ENCODE results near the gene DCAF6.

The DCAF6 gene

DNA sequence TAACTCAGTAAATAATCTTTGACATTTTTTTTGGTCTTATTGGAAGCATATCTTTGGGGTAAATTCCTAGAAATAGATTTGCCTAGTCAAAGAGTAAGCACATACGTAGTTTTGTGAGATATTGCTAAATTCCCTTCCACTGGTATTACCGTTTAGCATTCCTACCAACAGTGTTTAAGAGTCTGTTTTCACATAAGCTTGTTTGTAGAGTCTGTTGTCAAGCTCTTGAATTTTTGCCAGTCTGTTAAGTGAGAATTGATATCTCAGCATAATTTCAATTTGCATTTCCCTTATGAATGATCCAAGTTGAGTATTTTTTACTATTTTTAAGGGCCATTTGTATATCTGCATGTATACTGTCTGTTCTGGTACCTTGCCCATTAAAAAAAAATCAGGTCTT is 37.3 kb downstream of the DCAF6 start:
- no peak for DNase-seq

DNA sequence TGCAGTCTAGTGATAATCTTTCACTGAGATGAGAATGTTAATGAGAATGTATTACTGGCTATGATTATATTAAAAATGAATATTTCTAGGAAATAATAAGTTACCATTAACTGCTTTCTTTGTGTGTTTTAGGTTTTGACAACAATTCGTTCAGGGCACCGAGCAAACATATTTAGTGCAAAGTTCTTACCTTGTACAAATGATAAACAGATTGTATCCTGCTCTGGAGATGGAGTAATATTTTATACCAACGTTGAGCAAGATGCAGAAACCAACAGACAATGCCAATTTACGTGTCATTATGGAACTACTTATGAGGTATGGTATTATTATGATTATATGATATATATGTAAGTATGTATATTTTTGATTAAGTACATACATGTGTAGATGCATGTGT is 38.2 kb downstream of the DCAF6 start:
- DNase-seq, result no peak

DNA sequence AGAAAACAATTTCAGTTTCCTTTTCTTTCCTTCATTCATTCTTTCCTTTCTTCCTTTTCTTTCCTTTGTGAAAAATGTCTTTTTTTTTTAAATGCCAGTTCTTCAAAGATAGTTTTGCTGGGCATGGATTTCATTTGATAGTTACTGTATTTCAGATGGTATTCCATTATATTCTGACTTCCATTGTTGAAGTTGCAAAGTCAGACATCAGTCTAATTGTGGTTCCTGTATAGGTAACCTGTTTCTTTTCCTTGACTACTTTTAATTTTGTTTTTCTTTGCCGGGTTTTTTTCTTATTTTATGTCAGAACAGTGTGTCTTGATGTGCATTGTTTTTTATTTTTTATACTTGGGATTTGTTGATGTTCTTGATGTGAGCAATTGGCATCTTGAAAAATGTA is 40.8 kb downstream of the DCAF6 start:
- no peak for DNase-seq

DNA sequence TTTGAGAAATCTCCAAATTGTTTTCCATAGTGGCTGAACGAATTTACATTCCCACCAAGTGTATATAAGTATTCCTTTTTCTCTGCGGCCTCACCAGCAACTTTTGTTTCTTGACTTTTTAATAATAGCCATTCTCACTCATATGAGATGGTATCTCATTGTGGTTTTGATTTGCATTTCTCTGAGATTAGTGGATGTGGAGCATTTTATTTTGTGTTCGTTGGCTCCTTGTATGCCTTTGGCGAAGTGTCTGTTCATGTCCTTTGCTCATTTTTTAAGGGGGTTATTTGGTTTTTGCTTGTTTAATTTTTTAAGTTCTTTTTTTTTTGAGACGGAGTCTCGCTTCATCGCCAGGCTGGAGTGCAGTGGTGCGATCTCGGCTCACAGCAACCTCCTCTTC is 45.5 kb downstream of the DCAF6 start:
- no peak for DNase-seq

DNA sequence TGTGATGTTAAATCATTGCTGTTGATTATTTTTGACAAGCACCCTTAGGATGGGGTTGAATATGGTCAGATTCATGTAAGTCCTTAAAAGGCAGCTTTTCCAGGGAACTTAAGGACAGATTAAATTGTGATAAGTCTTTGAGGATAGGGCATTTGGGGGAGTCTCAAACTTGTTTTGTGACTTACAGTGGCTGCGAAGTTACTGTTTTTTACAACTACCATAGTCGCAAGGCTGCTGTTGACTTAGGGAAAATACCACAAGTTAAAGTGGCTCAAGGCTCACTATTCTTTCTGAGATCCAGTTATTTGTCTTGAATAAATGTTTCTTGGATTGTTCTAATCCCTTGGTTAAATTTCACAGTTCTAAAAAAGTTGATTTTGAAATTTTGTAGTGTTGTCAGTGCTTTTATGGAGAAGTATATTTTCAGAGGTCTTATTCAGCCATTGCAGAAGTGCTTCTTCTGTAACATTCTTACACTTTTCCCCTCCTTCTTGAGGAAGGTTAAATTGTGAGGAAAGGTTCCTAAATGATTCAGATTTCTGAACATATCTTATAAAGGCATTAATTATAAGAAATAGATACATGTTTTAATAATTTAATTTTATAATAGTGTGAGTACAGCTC is 47.4 kb downstream of the DCAF6 start:
- no peak for DNase-seq

DNA sequence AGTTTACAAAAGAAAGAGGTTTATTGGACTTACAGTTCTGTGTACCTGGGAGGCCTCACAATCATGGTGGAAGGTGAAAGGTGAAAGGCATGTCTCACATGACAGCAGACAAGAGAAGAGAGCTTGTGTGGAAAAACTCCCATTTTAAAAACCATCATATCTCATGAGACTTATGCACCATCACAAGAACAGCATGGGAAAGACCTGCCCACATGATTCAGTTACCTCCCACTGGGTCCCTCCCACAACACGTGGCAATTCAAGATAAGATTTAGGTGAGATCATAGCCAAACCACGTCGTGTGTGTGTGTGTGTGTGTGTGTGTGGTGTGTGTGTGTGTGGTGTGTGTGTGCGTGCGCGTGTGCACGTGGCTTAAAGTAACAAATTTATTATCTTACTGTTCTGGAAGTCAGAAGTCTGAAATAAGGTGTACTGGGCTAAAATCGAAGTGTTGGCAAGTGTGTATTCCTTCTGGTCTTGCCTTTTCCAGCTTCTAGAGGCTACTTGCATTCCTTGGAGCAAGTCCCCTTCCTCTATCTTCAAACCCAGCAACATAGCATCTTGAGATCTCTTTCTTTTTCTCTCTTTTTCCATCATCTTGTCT is 48.5 kb downstream of the DCAF6 start:
- no peak for DNase-seq

DNA sequence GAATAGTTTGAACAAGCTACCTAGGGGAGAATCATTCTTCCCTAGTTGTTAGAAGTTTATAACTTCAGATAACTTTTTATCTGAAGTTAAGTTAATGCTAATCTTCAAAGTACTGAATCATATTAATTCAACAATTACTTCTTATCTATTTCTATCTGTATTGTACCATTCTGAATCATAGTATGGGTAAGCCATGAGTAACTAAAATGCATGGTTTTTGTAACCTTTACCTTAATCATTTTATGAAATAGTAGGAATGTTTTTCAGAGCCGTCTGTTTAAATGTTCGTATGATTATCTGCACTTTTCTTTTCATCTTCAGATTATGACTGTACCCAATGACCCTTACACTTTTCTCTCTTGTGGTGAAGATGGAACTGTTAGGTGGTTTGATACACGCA is 50.7 kb downstream of the DCAF6 start:
- no peak for DNase-seq

DNA sequence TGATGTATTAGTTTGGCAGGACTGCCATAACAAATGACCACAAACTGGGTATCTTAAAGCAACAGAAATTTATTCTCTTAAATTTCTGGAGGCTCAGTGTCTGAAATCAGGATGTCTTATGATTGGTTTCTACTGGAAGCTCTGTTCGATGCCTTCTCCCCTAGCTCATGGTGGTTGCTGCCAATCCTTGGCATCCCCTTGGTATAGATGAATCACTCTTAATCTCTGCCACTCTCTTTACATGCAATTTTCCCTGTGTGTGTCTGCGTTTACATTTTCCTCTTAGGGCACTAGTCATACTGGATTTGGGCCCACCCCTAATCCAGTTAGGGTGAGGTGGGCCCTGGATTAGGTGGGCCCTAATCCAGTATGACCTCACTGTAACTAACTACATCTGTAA is 55.1 kb downstream of the DCAF6 start:
- no peak for DNase-seq

DNA sequence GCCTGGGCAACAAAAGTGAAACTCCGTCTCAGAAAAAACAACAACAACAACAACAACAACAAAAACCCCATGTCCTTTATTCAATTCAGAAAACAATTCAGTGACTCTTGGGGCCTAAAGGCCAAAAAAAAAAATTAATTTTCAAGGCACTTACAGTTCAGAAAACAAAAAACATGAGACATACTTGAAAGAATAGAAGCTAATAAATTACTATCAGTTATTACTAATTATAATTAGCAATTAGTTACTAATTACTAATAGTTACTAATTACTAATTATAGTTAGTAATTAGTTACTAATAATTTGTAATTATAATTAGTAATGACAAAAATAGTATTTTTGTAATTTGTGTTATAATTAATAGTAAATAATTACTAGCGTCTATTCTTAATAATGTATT is 57.2 kb downstream of the DCAF6 start:
- no peak for DNase-seq

DNA sequence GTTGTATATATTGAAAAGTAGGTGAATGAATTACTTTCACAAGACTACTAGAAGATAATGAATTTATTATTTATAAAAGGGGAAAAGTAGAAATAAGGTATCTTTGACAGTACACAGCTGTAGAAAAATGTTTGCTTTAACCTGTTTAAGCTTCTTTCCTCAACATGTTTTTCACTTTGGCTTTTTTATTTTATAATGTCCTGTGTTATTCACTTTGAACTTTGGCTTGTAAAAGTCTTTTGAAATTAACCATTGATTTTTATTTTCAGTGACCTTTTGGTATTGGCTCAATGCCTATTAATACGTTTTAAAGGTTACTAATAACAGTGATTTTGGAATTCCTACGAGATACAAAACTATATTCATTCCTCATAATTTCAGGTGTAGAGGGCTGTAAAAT is 58.1 kb downstream of the DCAF6 start:
- DNase-seq, result no peak

DNA sequence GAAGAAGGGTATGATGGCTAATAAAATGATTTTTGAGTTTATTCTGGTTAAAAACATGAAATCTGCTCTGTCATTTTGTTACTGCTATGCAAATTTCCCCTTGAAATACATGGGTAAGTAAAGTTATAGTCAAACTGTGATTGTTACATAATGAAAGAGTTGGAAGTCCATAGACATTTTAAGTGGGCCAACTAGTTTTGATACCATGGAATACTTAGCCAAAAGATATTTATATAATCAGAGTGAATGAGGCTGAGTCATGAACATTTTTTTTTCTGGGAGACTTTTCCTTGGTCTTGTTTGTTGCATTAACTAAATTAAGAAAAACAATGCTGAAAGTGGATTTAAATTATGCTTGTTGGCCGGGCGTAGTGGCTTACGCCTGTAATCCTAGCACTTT is 58.6 kb downstream of the DCAF6 start:
- no peak for DNase-seq

DNA sequence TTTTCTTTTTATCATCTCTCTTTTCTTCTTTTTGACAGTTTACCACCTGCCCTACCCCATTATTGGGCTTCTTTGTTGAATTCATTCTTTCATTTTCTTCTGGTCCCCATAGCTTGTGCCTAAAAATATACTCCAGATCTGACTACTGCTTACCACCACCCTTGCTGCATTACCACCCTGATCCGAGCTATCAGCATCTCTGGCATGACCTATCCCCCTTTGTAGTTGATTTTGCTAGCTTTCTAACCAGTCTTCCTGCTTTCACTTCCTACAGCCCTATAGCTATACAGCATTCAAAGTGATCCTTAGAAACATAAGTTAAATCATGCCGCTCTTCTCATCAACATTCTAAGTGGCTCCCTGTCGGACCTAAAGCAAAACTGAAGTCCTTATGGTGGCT is 59.8 kb downstream of the DCAF6 start:
- no peak for DNase-seq

DNA sequence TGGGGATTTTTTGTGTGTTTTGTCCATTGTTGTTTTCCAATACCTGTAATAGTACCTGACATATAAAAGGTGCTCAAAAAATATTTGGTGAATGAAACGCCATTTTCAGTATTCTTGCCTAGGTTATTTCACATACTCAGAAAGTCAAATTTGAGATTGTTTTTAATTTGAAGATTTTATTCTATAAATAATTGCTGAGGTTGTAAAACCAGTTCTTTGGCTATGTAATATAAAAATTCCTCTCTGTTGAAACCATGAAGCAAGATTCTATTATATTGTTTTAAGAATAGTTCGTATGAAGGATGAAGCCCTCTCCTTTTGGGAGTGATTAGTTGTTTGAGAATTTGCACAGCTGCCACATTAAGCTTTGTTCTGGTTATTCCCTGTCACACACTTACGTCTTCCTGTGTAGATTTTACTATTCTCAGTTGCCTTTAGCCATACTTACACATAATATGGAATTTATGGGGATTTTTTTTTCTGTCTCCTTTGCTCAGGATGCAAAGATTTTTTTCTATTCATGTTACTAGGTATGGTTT is 60.6 kb downstream of the DCAF6 start:
- no peak for DNase-seq

DNA sequence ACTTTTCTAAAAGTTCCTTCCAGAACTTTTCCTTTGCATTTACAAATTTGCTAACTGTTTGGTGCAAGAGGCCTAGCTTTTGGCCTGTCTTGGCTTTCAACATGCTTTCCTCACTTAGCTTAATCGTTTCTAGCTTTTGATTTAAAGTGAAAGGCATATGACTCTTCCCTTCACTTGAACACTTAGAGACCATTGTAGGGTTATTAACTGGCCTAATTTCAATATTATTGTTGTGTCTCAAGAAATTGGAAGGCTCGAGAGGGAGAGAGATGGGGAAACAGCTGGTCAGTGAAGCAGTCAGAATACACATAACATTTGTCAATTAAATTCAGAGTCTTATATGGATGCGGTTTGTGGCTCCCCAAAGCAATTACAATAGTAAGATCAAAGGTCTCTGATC is 63.4 kb downstream of the DCAF6 start:
- no peak for DNase-seq

DNA sequence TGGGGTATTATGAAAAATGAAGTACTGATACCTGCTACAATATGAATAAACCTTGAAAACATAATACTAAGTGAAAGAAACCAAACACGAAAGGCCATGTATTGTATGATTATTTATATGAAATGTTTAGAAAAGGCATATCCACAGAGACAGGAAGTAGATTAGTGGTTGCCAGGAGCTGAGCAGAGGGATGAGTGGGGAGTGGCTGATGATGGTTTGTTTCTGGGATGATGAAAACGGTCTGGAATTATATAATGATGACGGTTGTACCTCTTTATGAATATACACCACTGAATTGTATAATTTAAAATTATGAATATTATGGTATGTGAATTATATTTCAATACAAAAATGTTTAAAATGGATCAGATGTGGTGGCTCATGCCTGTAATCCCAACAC is 64.2 kb downstream of the DCAF6 start:
- no peak for DNase-seq

DNA sequence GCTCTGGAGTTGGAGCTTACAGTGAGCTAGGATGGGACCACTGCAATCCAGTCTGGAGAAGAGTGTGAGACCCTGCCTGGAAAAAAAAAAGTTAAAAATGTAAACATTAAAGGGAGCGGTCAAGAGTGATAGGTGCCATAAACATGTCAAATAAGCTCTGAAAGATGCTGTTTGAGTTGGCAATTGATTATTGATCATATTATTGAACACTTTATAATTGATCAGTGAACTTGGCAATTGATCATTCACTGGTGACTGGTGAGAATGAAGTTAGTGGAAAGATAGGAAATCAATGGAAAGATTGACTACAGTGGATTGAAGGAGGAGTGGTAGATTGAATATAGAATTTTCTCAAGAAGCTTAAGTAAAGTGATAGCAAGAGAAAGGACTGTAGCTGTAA is 64.7 kb downstream of the DCAF6 start:
- DNase-seq, result no peak

DNA sequence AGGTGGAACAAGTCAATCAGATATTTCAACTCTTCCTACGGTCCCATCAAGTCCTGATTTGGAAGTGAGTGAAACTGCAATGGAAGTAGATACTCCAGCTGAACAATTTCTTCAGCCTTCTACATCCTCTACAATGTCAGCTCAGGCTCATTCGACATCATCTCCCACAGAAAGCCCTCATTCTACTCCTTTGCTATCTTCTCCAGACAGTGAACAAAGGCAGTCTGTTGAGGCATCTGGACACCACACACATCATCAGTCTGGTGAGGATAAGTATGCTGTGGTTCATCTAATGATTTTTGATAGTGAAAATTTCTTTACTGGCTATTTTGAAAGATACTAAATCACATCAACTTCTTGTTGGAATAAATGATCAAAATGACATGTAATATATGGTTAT is 68.0 kb downstream of the DCAF6 start:
- no peak for DNase-seq

DNA sequence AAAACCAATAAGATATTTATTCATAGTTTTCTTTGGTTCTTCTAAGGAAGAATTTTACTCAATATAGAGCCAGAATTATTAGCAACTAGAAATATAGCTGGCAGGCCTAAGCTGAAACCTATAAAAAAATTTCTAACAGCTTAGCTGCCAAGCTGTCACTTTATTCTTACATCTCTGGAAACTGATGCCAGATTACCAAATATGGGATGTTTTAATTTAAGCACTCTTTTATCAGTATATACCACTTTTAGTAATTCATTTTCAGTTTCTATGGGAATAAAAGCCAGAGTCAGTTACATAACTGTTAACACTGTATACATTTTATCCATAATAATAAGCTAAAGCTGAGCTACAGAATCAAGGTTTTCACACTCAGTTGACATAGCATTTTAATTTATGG is 69.0 kb downstream of the DCAF6 start:
- DNase-seq, result no peak

DNA sequence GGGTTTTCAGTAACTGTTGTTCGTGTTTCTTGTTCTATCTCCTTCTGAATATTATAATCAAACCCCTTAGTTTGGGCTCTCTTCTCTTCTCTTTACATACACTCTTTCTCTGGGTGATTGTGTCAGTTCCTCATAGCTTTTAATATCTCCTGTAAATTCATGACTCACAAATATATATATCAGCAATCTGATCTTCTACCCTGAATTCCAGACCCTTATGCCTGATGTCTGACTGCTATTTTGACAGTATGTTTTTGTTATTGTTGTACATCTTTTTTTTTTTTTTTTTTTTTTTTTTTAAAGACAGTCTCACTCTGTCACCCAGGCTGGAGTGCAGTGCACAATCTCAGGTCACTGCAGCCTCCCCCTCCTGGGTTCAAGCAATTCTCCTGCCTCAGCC is 71.2 kb downstream of the DCAF6 start:
- DNase-seq, result no peak

DNA sequence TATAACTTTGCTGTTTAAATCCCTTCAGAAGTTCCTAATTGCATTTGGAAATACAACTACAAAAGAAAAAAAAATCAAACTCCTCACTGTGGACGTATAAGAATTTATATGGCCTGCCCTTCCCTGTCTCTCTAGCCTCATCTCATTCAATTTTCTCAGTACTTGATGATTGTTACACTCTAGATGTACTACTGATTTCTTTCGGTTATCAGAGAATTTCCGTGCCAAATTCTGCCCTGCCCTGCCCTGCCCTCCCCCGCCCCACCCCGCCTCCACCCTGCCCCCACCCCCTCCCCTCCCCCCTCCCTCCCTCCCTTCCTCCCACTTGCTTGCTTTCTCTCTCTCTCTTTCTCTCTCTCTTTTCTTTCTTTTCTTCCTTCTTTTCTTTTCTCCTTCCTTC is 72.1 kb downstream of the DCAF6 start:
- DNase-seq, result no peak

DNA sequence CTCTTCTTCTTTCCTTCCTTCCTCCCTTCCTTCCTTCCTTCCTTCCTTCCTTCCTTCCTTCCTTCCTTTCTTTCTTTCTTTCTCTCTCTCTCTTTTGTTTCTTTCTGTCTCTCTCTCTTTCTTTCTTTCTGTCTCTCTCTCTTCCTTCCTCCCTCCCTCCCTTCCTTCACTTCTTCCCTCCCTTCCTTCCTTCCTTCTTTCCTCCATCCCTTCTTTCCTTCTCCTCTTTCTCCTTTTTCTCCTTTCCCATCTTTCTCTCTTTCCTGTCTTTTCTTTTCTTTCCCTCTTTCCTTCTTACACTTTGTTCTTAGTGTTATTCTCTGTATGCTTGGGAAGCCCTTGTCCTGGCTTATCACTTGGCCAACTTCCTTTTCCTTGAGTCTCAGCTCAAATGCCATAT is 72.8 kb downstream of the DCAF6 start:
- DNase-seq, result no peak

DNA sequence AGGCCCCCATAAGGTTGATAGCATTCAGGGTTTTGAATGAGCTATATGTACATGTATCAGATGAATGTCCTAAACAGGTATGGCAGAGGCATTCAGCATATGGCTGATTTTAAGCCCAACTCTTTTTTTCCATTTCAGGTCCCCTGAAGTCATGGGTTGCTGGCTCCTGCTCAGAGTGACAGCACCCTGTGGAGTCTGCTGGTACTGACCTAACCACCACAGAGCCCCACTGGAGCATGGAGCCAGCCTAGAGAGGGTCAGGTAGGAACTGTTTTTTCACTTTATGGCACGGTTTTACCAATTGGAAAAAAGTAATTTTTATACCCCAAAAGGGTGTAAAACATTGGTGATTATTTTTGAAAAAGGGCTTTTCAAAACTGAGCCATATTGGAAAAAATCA is 82.9 kb downstream of the DCAF6 start:
- no peak for DNase-seq

DNA sequence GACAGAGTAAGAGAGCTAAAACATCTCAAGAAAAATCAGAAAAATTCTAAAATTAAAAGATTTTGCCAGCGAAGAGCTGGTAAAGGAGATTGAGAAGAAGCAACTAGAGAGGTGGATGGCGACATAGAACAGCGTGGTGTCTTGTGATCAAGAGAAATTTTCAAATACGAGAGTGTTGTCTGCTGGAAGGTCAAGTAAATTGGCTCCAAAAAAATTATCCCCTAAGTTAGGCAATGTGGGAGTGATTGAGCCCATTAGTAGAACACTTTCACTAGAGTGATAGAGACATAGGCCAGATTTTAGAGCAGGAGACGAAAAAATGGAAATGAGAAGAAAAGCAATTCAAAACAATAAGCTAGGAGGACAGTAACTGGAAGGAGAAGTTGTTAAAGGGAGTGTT is 94.7 kb downstream of the DCAF6 start:
- DNase-seq, result no peak

DNA sequence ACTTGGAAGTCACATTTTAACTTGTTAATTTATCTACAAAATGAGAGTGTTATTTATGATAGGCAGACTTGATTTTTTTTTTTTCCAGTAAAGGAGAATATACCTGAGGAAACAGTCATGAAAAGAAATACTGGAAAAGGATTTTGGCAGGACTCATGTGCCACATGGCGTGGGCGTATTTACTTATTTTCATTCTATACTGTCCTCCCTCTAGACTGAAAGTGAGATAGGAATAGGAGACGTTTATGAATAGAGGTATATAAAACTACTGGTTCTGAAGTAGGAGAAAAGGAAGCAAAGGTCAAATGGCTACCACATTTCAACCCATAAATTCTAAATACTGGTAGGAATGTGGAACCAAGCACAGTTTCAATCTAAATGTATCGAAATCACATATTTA is 95.1 kb downstream of the DCAF6 start:
- DNase-seq, result no peak

DNA sequence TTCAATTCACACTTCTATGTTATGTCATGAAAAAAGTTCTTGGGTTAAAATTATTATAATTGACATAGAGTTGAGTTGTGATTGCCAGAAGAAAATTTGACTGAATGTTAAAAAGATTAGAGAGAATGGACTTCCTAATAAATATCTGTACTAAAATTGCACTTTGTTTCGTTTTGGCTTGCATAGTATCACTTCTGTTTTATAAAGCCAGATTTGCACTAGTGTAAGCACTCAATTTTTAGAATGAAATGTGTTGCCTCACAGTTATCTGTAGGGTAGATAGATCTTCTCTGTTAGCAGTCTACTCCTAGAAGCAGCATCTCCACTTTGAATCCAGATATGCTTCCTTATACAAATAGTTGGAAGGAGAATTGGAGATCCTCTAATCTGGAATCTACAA is 95.5 kb downstream of the DCAF6 start:
- no peak for DNase-seq
